Tibial artery (tissue), 4 donors: ENCODE results near the gene VENTX.

Source experiments
- DNase-seq, 2 donors: peaks; one replicate each; pipeline ENCODE4 v3.0.0-alpha.2; 2019
- H3K27ac ChIP-seq, 2 donors: fragments of 200-600 bp; sonication (generic) in 1 of 2; 1 replicate in 1 of 2; 2 replicates in 1 of 2; pipeline ENCODE4 v1.5.1; 2018 to 2019; ENCODE audit warnings: mild to moderate bottlenecking in 1 of 2
- H3K27me3 ChIP-seq, 2 donors: fragments of 200-600 bp; sonication (generic) in 1 of 2; one replicate each; pipeline versions ENCODE4 v1.5.1 to v1.6.0; 2016 to 2019
- H3K36me3 ChIP-seq, 3 donors: fragments of 200-600 bp; sonication (generic) in 2 of 3; one replicate each; pipeline ENCODE4 v1.5.1; 2016 to 2019; ENCODE audit warnings: mild to moderate bottlenecking in 2 of 3
- H3K4me1 ChIP-seq, 4 donors: fragments of 200-600 bp; sonication (generic) in 2 of 4; 1 replicate in 3 of 4; 2 replicates in 1 of 4; pipeline ENCODE4 v1.5.1; 2016 to 2019
- H3K4me3 ChIP-seq, 2 donors: fragments of 200-600 bp; sonication (generic) in 1 of 2; 1 replicate in 1 of 2; 2 replicates in 1 of 2; pipeline ENCODE4 v1.5.1; 2018 to 2019; ENCODE audit warnings: mild to moderate bottlenecking in 2 of 2
- H3K9me3 ChIP-seq, 3 donors: fragments of 200-600 bp; sonication (generic) in 1 of 3; one replicate each; pipeline ENCODE4 v1.5.1; 2016 to 2019
- intact Hi-C: fragments of 100-400 bp; cut with DNase I; formaldehyde crosslinking; loops from one replicate; pipeline ENCODE4 v1.15.0; 2023; ENCODE audit warnings: low total_unique reads
- TF ChIP-seq, protein P1 (sequence below), 2 experiments: fragments of 200-600 bp in 1 of 2; fragments of 450-650 bp in 1 of 2; IDR thresholded peaks; one replicate each; pipeline ENCODE4 v1.5.1; 2017 to 2019; ENCODE audit warnings: antibody characterized with exemption in 2 of 2, mild to moderate bottlenecking in 1 of 2, moderate library complexity in 1 of 2

The VENTX gene

GRCh38 chr10:133214468-133215410 is 22.9 kb upstream of the VENTX start:
- no peak for DNase-seq
- Histone ChIP-seq H3K4me3 (no peak overlapping the region), H3K27ac (no peak overlapping the region), H3K36me3 (no peaks in the 10 kb centered on the region), H3K4me1 (no peaks in the 10 kb centered on the region), H3K27me3 (peaks cover 0 to 46% of the 10 kb centered on the region in 2 donors), H3K9me3 (no peaks in the 10 kb centered on the region)
- intact Hi-C loops: no loop called here
- TF ChIP-seq, protein P1, sequence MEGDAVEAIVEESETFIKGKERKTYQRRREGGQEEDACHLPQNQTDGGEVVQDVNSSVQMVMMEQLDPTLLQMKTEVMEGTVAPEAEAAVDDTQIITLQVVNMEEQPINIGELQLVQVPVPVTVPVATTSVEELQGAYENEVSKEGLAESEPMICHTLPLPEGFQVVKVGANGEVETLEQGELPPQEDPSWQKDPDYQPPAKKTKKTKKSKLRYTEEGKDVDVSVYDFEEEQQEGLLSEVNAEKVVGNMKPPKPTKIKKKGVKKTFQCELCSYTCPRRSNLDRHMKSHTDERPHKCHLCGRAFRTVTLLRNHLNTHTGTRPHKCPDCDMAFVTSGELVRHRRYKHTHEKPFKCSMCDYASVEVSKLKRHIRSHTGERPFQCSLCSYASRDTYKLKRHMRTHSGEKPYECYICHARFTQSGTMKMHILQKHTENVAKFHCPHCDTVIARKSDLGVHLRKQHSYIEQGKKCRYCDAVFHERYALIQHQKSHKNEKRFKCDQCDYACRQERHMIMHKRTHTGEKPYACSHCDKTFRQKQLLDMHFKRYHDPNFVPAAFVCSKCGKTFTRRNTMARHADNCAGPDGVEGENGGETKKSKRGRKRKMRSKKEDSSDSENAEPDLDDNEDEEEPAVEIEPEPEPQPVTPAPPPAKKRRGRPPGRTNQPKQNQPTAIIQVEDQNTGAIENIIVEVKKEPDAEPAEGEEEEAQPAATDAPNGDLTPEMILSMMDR (IDR thresholded peaks at IDR 0.05): no peak

DNA sequence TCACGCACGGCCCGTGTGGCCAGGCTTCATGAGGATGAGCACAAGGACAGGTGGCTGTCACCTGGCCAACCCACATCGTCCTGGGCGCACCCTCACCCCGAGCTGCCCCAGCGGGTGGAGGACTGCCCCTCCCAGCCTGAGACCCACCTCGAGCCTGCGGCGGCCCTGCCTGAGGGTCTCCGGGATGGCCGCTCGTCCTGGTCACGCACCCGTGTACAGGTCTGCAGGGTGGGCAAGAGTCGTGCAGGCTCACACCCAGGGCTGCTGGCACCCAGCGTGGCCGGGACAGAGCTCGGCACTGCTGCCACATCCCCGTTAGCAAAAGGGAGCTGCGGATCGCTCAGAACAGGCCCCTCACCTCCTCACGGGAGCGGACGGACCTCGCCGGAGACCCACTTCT is 22.1 kb upstream of the VENTX start:
- intact Hi-C loops: no loop called here
- Histone ChIP-seq H3K4me3 (no peak overlapping the region), H3K4me1 (no peaks in the 10 kb centered on the region), H3K9me3 (no peaks in the 10 kb centered on the region), H3K27me3 (peaks cover 0 to 49% of the 10 kb centered on the region in 2 donors), H3K36me3 (no peaks in the 10 kb centered on the region), H3K27ac (no peak overlapping the region)
- TF ChIP-seq, protein P1 (IDR thresholded peaks at IDR 0.05): no peak
- no peak for DNase-seq

- H3K4me3 ChIP-seq: no peak overlapping the region
These were observed 20.9 kb upstream of the VENTX start for GRCh38 chr10:133216776-133217175.

GRCh38 chr10:133217800-133218589 is 19.7 kb upstream of the VENTX start:
- Histone ChIP-seq H3K4me1 (no peaks in the 10 kb centered on the region), H3K36me3 (no peaks in the 10 kb centered on the region), H3K27me3 (peaks cover 0 to 51% of the 10 kb centered on the region in 2 donors), H3K4me3 (no peak overlapping the region), H3K27ac (no peak overlapping the region), H3K9me3 (no peaks in the 10 kb centered on the region)
- TF ChIP-seq, protein P1 (IDR thresholded peaks at IDR 0.05): no peak
- DNase-seq: no peak
- intact Hi-C loops: no loop called here

More at GRCh38 chr10:133216776-133217175, 20.9 kb upstream of the VENTX start:
- intact Hi-C loops: no loop called here
- H3K9me3 ChIP-seq: no peaks in the 10 kb centered on the region
- TF ChIP-seq, protein P1 (IDR thresholded peaks at IDR 0.05): no peak
- no peaks in the 10 kb centered on the region for H3K36me3 ChIP-seq
- H3K27me3 ChIP-seq: peaks cover 0 to 59% of the 10 kb centered on the region in 2 donors
- H3K4me1 ChIP-seq: no peaks in the 10 kb centered on the region
- DNase-seq: no peak
- H3K27ac ChIP-seq: no peak overlapping the region

GRCh38 chr10:133218891-133219290 is 18.8 kb upstream of the VENTX start:
- no peak overlapping the region for H3K27ac ChIP-seq
- intact Hi-C loops: no loop called here
- H3K9me3 ChIP-seq: no peaks in the 10 kb centered on the region
- no peak overlapping the region for H3K4me3 ChIP-seq
- TF ChIP-seq, protein P1 (IDR thresholded peaks at IDR 0.05): no peak
- no peaks in the 10 kb centered on the region for H3K4me1 ChIP-seq
- DNase-seq: no peak
- no peaks in the 10 kb centered on the region for H3K36me3 ChIP-seq
- H3K27me3 ChIP-seq: peaks cover 0 to 43% of the 10 kb centered on the region in 2 donors
